Uterus (tissue), 2 donors: ENCODE data around the gene DUSP8.
"Not testable (repeated sequence)": the region's sequence is repeated elsewhere in the genome, so short reads cannot be mapped to it uniquely, and the experiment has no call there.

Experiments used
- POLR2A ChIP-seq, 2 donors: fragments of 450-650 bp; IDR thresholded peaks; one replicate each; pipeline ENCODE4 v1.6.1; 2016; ENCODE audit warnings: antibody characterized with exemption in 2 of 2, mild to moderate bottlenecking in 1 of 2, moderate library complexity in 1 of 2
- TF ChIP-seq, protein P1 (sequence below), 4 experiments: fragments of 200-600 bp in 2 of 4; fragments of 450-650 bp in 2 of 4; sonication (generic) in 2 of 4; IDR thresholded peaks; one replicate each; pipeline ENCODE4 v1.5.1; 2016 to 2019; ENCODE audit warnings: antibody characterized with exemption in 4 of 4, mild to moderate bottlenecking in 2 of 4, moderate library complexity in 1 of 4

GRCh38 chr11:1605923-1606322 is 33.9 kb upstream of the DUSP8 start:
- TF ChIP-seq POLR2A (IDR thresholded peaks at IDR 0.05) = not testable (repeated sequence)
- TF ChIP-seq, protein P1, sequence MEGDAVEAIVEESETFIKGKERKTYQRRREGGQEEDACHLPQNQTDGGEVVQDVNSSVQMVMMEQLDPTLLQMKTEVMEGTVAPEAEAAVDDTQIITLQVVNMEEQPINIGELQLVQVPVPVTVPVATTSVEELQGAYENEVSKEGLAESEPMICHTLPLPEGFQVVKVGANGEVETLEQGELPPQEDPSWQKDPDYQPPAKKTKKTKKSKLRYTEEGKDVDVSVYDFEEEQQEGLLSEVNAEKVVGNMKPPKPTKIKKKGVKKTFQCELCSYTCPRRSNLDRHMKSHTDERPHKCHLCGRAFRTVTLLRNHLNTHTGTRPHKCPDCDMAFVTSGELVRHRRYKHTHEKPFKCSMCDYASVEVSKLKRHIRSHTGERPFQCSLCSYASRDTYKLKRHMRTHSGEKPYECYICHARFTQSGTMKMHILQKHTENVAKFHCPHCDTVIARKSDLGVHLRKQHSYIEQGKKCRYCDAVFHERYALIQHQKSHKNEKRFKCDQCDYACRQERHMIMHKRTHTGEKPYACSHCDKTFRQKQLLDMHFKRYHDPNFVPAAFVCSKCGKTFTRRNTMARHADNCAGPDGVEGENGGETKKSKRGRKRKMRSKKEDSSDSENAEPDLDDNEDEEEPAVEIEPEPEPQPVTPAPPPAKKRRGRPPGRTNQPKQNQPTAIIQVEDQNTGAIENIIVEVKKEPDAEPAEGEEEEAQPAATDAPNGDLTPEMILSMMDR (IDR thresholded peaks at IDR 0.05) = not testable (repeated sequence)
